NCI-H524 (cell line): ENCODE results near the gene VPS26B.
A peak's percentile ranks its signal among the peaks of the same experiment; 100 is the strongest.
"Not testable (repeated sequence)": the region's sequence is repeated elsewhere in the genome, so short reads cannot be mapped to it uniquely, and the experiment has no call there.

Source experiments
- DNase-seq, 2 experiments: peaks; one replicate each; lab custom pipeline; 2025; lab: John Stamatoyannopoulos, UW

Gene VPS26B

GRCh38 chr11:134258577-134258976 lies 34.1 kb downstream of the VPS26B start:
- no peak for DNase-seq

GRCh38 chr11:134260503-134260902 lies 36.0 kb downstream of the VPS26B start:
- DNase-seq: no peak

GRCh38 chr11:134260983-134261382 lies 36.5 kb downstream of the VPS26B start:
- no peak for DNase-seq

GRCh38 chr11:134261626-134262488 lies 37.4 kb downstream of the VPS26B start:
- peak; percentile 6 to 47 for DNase-seq

GRCh38 chr11:134264966-134265764 lies 40.7 kb downstream of the VPS26B start:
- DNase-seq: no peak

- DNase-seq: no peak
These were observed 42.0 kb downstream of the VPS26B start for GRCh38 chr11:134266440-134266839.

- no peak for DNase-seq
These were observed 42.4 kb downstream of the VPS26B start for GRCh38 chr11:134266841-134267251.

- DNase-seq: no peak
These were observed 43.0 kb downstream of the VPS26B start for GRCh38 chr11:134267461-134267860.

GRCh38 chr11:134267966-134268365 lies 43.5 kb downstream of the VPS26B start:
- no peak for DNase-seq

GRCh38 chr11:134270250-134270714 lies 45.8 kb downstream of the VPS26B start:
- peak in 1 of 2 experiments; percentile 64 for DNase-seq

- DNase-seq: no peak
These were observed 47.5 kb downstream of the VPS26B start for GRCh38 chr11:134271978-134272377.

GRCh38 chr11:134272381-134273316 lies 48.2 kb downstream of the VPS26B start:
- DNase-seq: peak; percentile 16 to 35

GRCh38 chr11:134273317-134273712 lies 48.8 kb downstream of the VPS26B start:
- DNase-seq: no peak

- peak in 1 of 2 experiments; percentile 58 for DNase-seq
These were observed 50.7 kb downstream of the VPS26B start for GRCh38 chr11:134275188-134275533.

- DNase-seq: peak; percentile 60 to 80
These were observed 51.3 kb downstream of the VPS26B start, which contains the start of gene GLB1L3 for GRCh38 chr11:134275534-134276395. Gene GLB1L3 (plus strand): TSS chr11:134276379. CDS start chr11:134276741, 362 bp downstream.

- DNase-seq: peak in 1 of 2 experiments; percentile 56
These were observed 52.1 kb downstream of the VPS26B start for GRCh38 chr11:134276396-134277182.

GRCh38 chr11:134277183-134278001 lies 52.9 kb downstream of the VPS26B start:
- DNase-seq: no peak

- DNase-seq: no peak
These were observed 53.9 kb downstream of the VPS26B start for GRCh38 chr11:134278356-134278755.

GRCh38 chr11:134281635-134282034 lies 57.2 kb downstream of the VPS26B start:
- not testable (repeated sequence) for DNase-seq
